HG03175 (cell line): ENCODE measurements around the gene FRMPD3.
"Not testable (repeated sequence)": the region's sequence is repeated elsewhere in the genome, so short reads cannot be mapped to it uniquely, and the experiment has no call there.

ENCODE experiments used
- ATAC-seq: cut with Tn5 transposase; IDR thresholded peaks from one replicate; pipeline ENCODE4 v1.9.1; 2021; ENCODE audit warnings: mild to moderate bottlenecking, moderate library complexity; ENCODE audit not compliant: unreplicated experiment

Gene FRMPD3

DNA sequence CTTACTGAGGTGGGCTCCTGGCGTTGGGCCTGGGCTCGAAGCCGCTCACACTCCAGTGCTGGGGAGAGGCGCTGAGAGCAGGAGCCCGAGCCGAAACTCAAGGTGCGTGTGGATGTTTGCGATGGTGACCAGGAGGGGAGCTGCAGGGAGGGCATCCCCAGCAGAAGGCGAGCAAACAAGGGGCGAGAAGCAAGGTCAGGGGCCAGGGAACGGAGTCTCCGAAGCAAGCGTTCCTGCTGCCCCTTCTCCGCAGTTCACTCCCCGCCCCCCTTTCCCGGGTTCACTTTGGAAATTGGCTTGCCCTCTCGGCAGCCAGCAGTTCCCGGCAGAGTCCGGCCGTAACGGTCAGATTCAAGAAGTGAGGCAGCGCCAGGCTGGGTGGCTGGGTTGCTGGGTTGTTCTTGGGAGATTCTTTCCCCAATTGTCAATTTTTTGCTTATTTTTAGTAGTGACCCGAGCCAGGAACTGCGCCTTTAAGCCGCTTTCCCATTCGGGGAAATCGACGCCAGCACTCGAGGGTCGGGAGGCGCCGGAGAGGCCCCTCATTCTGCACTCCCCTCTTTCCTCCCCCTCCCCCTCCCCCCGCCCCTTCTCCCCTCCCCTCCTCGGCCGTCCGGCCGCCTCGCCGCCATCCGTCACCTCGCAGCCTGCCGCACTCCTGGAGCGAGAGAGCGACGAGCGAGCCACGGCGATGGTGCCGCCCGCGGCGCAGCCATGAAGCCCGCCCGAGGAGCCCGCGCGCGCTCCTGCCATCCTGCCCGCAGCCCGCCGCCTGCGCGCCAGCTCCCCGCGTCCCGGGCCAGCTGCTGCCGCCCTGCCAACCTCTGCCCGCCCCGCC is at the start of gene FRMPD3:
FRMPD3 (plus strand) TSS at position 655 of the 838 bp plus-strand sequence. CDS start 76,937 bp downstream, outside the sequence.
- no peak for ATAC-seq

DNA sequence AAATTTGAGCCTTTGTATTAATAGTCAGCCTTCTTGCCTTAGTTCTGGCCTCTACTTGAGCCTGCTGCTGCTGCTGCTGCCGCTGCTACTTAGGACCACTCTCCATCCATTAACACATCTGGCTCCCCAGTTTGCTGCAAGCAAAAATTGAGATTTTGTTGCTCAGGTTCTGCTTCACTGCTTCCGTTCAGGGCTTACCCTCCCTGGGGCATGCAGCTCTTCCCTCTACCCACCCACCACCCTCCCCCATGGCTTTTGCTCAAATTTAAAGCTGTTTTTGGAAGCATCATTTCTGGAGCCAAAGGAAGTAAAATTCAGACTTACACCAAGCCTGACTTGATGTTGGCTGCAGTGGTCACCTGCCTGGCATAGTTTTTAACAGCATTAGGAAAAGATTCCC is 28.9 kb upstream of the FRMPD3 start:
- no peak for ATAC-seq

DNA sequence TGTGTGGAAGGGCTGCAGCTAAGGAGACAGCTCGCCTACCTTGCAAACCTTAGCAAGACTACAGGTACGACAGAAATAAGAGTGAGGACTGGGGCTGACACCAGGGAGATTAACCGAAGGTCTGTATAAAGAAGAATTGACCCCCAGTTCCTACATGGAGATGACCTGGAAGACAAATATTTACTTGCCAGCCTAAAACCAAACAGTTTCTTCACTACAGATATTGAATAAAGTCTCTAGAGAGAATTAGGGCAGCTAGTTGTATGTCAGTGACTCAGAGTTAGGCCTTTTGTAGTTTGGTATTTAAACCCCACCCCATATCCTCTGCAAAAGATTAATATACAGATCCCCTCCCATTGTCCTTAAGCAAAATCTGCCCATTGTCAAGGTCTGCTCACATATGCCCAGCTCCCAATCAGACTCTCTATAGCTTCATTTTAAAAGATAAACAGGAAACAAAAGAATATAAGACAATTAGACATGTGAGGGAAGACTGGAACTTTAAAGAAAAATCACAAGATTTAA is 28.1 kb upstream of the FRMPD3 start:
- no peak for ATAC-seq

DNA sequence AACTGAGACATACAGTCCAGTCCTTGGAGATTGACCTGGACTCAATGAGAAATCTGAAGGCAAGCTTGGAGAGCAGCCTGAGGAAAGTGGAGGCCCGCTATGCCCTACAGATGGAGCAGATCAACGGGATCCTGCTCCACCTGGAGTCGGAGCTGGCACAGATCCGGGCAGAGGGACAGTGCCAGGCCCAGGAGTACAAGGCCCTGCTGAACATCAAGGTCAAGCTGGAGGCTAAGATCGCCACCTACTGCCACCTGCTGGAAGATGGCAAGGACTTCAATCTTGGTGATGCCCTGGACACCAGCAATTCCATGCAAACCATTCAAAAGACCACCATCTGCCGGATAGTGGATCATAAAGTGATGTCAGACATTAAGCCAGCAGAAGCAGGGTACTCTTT is 20.4 kb upstream of the FRMPD3 start:
- no peak for ATAC-seq

DNA sequence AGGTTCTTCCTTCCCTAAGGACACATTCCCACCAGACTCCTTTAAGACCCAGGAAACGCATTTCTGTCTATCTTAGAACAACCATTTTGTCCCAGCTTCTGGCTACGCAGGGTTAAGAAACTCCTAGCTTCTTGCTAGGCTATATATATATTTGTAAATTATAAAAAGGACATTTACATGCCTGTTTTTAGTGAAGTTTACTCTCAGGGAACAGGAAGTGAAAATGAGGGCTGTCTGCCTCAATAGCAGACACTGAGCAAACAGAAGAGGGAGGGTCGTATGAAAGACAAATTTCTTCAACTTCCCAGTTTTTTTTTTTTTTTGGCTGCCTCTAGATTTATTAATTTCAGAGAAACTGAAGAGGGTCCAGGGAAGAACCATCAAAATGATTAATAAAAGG is 9.3 kb upstream of the FRMPD3 start:
- ATAC-seq = no peak

DNA sequence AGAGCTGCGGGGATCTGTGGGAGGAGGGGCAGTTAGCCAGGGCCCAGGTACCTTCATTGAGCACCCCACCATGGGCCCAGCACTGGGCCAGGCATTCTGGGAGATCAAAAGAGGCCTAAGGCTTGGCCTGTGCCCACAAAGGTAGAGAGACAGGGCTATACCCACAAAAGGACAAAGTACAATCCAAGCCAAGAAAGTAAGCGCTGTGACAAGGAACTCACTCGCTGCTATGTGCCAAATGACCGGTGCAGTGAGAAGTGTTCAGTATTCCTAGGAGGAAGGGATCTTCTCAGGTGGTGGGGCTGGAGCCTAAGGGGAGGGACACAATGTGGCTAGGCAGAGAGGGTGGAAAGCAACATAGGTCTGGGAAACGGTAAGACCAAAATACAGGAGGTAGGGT is 8.8 kb upstream of the FRMPD3 start:
- no peak for ATAC-seq

DNA sequence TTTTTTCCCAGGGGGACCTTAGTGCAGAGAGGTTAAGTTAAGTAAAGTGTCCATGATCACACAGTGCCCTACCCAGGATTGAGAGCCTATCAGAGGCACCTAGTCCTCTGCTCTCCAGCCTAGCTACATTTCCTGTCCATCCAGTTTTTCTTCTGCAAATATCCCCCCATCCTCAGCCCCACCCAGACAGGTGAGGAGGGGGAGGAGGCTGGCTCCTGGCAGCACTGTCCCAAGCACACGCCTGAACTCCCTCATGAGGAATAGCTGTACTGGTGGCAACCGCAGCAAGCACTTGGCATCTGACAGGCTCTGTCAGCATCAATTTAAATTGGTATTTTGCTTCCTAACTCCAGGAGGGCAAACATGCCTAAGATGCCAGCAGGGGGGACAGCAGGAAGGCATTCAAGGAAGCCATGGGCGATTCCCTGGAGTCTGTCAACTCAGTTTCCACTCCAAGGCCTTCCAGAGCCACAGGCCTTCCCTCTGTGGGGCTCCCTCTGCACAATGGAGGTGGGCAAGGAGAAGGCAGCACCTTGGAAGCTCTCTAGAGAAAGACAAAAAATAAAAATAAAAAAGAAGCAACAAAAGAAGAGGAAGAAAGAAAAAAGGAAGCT is 6.4 kb upstream of the FRMPD3 start:
- ATAC-seq = no peak

DNA sequence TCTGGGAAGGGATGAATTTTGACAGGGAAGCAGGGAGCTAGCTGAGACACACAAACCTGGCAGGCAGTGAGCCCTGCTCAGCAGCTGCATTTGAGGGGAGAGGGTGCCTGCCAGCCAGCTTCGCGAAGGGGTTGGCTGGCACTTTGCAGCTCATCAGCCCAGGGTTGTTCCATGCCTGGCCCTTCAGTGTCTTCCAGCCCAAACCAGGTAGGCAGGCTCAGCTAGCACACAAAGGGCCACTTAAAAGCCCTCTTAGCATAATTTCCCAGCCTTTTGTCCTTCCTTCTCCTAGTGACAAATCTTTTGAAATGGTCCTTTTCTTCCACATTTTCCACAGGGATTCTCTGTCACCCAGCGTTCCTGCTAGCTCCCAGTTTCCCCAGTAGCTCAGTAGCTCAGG is 4.3 kb upstream of the FRMPD3 start:
- ATAC-seq = no peak

DNA sequence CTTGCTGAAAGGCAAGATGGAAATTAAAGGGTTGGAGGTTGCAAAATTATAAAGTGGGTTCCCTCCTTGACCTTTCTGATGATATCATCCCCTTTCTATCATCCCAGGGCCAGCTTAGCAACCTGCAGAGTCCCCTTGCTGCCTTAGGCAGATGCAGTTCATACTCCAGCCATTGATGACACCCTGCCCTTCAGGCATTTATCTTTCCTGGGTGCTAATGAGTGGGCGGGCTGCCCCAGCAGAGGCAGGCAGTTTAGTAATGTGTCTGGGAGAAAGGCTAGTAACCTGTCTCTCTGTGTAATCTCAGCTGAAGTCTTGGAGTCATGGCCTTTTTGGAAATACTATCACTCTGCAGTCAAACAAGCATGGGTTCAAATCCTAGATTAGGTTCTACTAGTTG is 3.8 kb upstream of the FRMPD3 start:
- ATAC-seq = no peak

DNA sequence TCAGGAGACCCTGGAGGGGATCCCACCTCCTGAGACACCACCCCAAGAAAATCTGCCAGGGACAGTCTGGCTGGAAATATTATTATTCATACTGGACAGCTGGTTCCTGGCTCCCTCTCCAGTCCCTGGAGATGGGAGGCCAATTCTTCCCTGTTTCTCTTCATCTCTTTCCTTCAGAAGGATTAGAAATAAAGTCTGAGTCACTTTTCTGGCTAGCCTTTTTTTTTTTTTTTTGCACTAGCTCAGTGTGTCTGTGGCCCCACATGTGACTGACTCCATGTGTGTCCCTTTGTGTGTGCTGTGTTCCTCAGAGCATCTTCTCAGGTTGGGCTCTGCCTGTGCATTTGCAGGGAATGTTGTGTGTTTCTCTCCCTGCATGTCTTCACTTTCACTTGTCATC is 1.8 kb upstream of the FRMPD3 start:
- no peak for ATAC-seq

DNA sequence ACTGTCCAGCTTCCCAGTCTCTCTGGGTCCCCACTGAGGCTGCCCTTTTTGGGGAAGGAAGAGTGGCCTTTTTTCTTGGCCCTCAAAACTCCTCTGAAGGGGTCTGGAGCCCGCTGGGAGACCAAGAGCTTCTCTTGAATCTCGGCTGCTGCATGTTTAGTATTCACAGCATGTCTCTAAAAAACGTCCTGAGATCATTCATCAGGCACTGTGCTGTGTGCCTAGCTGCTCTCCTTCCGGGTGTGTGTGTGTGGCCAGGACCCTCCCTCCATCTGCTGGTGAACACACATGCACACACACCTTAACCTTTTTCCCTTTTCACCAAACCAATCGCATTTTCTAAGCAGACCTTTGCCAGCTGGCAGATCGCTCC is 841 bp upstream of the FRMPD3 start:
- ATAC-seq = no peak

DNA sequence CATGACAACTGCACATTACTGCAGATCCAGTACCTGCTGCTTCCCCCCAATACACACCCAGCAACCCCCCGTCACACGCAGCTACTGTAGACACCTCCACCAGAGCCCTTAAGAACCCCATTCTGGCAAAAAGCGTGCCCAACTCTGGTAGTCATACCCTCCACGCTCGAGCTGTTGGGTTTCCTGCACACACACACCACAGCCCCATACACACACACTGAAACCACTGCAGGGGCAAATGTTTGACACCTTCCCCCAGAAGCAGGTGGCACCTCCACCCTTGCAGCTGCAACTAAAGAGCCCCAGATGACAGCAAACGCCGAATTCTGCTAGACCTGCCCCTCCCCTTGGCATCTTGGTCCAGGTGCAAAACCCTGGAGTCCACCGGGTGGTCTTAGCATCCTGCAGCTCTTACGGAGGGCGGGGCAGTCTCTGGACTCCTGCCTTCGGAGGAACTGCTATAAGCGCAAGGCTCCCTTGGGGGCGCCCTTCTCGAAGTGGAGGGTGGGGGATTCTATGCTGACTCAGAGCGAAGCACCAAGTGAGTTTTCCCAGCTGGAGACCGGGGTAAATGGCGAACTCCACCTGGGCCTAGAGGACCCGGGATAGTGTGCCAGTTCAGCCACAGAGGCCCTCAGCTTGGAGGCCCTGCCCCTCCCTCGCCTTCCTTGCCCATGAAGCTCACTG is 1.5 kb downstream of the FRMPD3 start:
- no peak for ATAC-seq

DNA sequence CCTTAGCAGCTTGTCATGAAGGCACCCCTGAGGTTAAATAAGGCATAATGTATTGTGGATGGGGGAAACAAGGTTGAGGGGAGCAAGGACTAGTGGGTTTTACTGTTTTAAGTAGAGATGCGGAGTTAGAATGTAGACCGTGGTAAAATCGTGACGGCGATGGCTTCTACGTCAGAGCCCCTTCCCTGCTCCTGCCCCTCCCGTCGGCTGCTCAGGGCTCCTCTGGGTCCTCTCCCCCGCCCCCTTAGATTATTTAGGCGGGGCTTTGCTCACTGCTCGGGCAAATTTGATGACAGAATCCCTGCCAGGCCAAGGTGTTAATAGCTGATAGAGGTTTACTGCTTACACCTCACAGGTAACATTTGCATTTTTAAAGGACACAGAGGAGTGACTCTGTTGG is 2.3 kb downstream of the FRMPD3 start:
- ATAC-seq = no peak

DNA sequence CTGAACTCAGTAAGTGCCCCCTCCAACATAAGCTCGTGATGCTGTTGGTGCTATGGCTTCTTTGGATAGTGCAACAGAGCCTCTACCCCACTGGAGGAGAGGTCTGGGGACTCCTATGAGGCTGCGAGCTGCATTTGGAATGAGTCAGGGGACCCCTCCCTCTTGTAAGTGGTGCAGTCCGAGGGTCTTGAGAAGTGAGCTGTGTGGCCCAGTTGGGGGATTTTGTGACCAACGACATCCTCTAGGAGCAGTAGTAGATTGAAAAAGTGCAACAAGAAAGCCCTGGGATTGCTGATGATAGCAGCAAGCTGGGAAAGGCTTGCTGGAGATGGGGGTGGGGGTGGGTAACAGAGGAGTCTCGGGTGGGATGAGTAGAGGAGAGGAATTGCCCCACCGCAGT is 3.1 kb downstream of the FRMPD3 start:
- no peak for ATAC-seq

DNA sequence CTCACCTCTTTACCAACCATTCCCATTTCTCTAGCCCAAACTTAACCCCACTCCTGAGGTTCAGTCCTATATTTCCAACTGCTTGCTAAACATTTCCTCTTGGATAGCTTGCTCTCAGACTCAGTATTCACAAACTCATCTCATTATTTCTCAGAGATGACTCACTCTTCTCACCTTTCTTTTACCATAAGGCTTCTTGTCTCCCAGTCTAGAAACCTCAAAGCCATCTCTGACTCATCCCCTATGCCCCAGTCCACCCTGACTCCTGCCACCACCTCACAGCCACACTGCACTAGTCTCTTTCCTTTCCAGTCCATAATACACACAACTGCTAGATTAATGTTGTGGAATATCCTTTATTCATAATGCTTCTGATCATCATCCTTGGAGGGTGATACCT is 4.8 kb downstream of the FRMPD3 start:
- ATAC-seq = peak; percentile 88

DNA sequence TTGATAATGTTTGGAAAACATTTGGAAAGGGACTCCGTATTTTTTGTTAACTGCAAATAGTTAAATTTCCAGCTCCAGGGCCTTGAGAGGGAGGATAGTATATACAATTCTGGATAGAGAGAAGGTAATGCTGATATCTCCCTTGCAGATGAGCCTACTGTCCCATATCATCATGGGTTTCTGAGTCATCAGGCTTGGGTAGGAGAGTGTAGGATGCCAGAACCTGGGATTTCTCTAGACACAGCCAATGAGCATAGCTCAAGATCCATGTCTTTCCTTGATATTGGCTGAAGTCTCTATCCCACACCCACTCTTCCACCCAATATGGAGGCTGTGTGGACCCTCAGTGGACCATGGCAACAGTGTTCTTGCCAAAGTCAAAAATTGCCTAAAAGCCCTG is 7.8 kb downstream of the FRMPD3 start:
- no peak for ATAC-seq

DNA sequence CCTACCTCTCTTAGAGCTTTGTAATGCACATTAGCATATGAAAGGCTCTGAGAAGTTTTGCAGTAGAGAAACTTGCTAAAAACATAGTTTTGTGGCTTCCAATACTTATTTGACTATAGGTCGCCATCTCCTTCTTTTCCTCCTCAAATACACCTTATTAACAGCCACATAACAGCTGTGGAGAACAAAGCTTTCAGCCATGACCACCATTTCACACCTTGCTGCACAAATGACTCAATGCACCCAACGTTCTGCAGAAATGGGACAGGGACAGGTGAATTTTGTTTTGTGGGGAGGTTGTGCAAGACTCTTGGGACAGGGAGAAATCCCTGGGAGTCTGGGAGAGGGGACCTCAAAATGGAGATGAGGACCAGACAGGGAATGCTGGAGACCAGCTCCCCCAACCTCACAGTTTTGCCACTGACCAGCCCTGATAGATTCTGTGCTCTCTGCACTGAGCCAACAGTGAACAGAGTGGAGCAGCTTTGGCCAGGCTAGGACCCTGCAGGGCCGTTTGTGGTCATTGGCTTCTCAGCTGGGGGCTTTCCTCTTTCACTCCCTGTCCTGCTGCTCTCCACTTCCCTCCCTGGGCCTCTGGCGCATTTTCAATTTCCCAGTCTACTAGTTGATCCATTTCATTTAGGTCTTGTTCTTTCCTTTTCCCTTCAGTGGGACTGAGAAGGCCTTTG is 16.6 kb downstream of the FRMPD3 start:
- ATAC-seq = peak; percentile 92

DNA sequence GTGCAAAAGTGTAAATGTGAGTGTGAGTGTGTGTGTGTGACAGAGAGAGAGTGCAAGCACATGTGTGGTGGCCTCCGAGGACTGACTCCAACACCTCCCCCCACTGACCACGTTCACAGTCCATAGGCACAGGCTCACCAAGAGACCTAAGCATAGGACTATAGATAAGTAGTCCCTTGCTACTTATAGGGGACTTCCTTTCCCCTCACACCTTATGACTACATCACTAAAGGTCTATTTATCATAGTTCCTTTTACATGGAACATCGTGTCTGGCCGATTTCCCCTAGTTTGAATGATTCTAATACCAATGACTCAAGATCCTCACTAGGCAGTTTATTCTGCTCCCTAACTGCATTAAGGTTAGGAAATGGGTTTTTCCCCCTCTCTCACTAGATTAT is 17.8 kb downstream of the FRMPD3 start:
- no peak for ATAC-seq

DNA sequence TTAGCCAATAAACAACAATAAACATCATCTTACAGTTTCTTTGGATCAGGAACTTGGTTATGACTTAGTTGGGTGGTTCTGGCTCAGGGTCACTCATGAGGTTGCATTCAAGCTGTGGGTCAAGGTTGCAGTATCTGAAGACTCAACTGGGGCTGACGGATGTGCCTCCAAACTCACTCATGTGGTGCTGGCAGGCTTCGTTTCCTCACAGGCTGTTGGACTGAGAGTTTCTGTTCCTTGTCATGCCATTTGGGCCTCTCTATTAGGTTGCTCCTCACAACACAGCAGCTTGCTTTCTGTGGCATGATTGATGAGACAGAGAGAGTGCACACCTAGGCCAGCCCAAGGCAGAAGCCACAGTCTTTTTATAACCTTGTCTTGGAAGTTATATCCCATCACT is 20.7 kb downstream of the FRMPD3 start:
- no peak for ATAC-seq

DNA sequence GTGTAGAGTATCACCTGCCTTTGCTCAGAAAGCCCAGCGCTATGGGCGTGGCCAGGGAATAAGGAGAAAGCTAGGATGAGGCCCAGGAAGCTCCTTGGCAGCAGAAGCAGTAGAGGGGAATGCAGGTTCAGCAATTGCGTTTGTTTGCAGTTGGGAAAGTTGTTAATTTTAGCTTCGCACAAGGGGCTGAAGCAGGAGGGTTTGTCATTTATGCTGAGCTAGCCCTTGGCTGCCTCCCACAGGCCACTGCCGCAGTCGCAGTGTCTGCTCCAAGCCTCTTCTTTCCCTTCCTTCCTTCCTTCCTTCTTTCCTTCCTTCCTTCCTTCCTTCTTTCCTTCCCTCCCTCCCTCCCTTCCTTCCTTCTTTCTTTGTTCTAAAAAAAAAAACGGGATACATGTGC is 21.5 kb downstream of the FRMPD3 start:
- ATAC-seq = no peak

DNA sequence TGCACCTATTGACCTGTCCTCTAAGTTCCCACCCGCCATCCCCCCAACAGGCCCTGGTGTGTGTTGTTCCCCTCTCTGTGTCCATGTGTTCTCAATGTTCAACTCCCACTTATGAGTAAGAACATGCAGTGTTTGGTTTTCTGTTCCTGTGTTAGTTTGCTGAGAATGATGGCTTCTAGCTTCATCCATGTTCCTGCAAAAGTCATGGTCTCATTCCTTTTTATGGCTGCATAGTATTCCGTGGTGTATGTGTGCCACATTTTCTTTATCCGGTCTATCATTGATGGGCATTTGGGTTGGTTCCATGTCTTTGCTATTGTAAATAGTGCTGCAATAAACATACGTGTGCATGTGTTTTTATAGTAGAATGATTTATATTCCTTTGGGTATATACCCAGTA is 22.0 kb downstream of the FRMPD3 start:
- not testable (repeated sequence) for ATAC-seq
